Sciatic nerve (tissue), 1 donor: Measurements from ENCODE around the gene TPRKB. TPM values are rescaled to one million over a fixed set of nuclear protein-coding genes. Genes with fewer than 3 reads are reported as not detected.

Source experiments
- total RNA-seq: library from RNA; stranded (reverse); fragmentation: NEBNext Ultra II Directional; extraction: Animal tissue kit (Norgen Biotek cat#: 25700); gene quantifications from one replicate; pipeline ENCODE4 v1.2.1, GENCODE V29; 2021
- donor health status: DM: no; HTN: no; CAD: no.

Gene TPRKB
- total RNA-seq, 1 donor from 2014 or later = 16.1 TPM

Other genes starting within 250 kb of the TPRKB start
- not detected for gene NAT8, start 94.9 kb downstream of the TPRKB start, total RNA-seq
- gene DUSP11, start 42.8 kb upstream of the TPRKB start, total RNA-seq = 23.1 TPM
- not detected for gene C2orf78, start 46.8 kb upstream of the TPRKB start, total RNA-seq
- 41.5 TPM for gene STAMBP, start 91.6 kb upstream of the TPRKB start, total RNA-seq
- 4.4 TPM for gene ACTG2, start 155.7 kb upstream of the TPRKB start, total RNA-seq
- 38.8 TPM for gene DGUOK, start 189.5 kb upstream of the TPRKB start, total RNA-seq
- gene TET3, start 247.6 kb upstream of the TPRKB start, total RNA-seq = 12.1 TPM